ENCODE data around the gene ATXN10.
A peak's percentile ranks its signal among the peaks of the same experiment; 100 is the strongest.

The ATXN10 gene

GRCh38 chr22:45644714-45645113 lies 26.9 kb upstream of the ATXN10 start:
- TF ChIP-seq, protein P1, sequence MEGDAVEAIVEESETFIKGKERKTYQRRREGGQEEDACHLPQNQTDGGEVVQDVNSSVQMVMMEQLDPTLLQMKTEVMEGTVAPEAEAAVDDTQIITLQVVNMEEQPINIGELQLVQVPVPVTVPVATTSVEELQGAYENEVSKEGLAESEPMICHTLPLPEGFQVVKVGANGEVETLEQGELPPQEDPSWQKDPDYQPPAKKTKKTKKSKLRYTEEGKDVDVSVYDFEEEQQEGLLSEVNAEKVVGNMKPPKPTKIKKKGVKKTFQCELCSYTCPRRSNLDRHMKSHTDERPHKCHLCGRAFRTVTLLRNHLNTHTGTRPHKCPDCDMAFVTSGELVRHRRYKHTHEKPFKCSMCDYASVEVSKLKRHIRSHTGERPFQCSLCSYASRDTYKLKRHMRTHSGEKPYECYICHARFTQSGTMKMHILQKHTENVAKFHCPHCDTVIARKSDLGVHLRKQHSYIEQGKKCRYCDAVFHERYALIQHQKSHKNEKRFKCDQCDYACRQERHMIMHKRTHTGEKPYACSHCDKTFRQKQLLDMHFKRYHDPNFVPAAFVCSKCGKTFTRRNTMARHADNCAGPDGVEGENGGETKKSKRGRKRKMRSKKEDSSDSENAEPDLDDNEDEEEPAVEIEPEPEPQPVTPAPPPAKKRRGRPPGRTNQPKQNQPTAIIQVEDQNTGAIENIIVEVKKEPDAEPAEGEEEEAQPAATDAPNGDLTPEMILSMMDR (IDR thresholded peaks at IDR 0.05; ENCODE audit: low read depth, low read length, missing control alignments): no peak
- no peak for DNase-seq (ENCODE audit: extremely low read depth, low read depth)
- no peak overlapping the region for H3K4me3 ChIP-seq (replicated peaks; ENCODE audit: low read depth, low read length)

- H3K4me3 ChIP-seq (replicated peaks; ENCODE audit: low read depth, low read length): peak overlapping the region; percentile 18; the same call in 1 of the 2 replicates
- TF ChIP-seq, protein P1 (IDR thresholded peaks at IDR 0.05; ENCODE audit: low read depth, low read length, missing control alignments): no peak
- DNase-seq (ENCODE audit: extremely low read depth, low read depth): no peak
Observed at GRCh38 chr22:45645150-45645525, 26.5 kb upstream of the ATXN10 start.

GRCh38 chr22:45645526-45646414 lies 25.9 kb upstream of the ATXN10 start:
- peak overlapping the region; percentile 18; the same call in 1 of the 2 replicates for H3K4me3 ChIP-seq (replicated peaks; ENCODE audit: low read depth, low read length)
- DNase-seq (ENCODE audit: extremely low read depth, low read depth): peak; percentile 14
- TF ChIP-seq, protein P1 (IDR thresholded peaks at IDR 0.05; ENCODE audit: low read depth, low read length, missing control alignments): peak; percentile 76

- no peak overlapping the region for H3K4me3 ChIP-seq (replicated peaks; ENCODE audit: low read depth, low read length)
- TF ChIP-seq, protein P1 (IDR thresholded peaks at IDR 0.05; ENCODE audit: low read depth, low read length, missing control alignments): no peak
Observed at GRCh38 chr22:45647532-45648225, 24.0 kb upstream of the ATXN10 start.

GRCh38 chr22:45648301-45649117 lies 23.1 kb upstream of the ATXN10 start:
- no peak overlapping the region for H3K4me3 ChIP-seq (replicated peaks; ENCODE audit: low read depth, low read length)
- no peak for DNase-seq (ENCODE audit: extremely low read depth, low read depth)
- TF ChIP-seq, protein P1 (IDR thresholded peaks at IDR 0.05; ENCODE audit: low read depth, low read length, missing control alignments): no peak

More at GRCh38 chr22:45647532-45648225, 24.0 kb upstream of the ATXN10 start:
- DNase-seq (ENCODE audit: extremely low read depth, low read depth): no peak

GRCh38 chr22:45649809-45650208 lies 21.8 kb upstream of the ATXN10 start:
- no peak for DNase-seq (ENCODE audit: extremely low read depth, low read depth)
- H3K4me3 ChIP-seq (replicated peaks; ENCODE audit: low read depth, low read length): no peak overlapping the region
- TF ChIP-seq, protein P1 (IDR thresholded peaks at IDR 0.05; ENCODE audit: low read depth, low read length, missing control alignments): no peak
